Upper lobe of left lung (tissue), 6 donors: ENCODE data around the gene ABL1. TPM values are rescaled to one million over a fixed set of nuclear protein-coding genes. Genes with fewer than 3 reads are reported as not detected.

Source experiments
- ATAC-seq, 2 donors: fragments of 200-7000 bp; cut with Tn5 transposase; one replicate each; pipeline ENCODE4 v1.9.1; 2022; ENCODE audit warnings: mild to moderate bottlenecking in 2 of 2, moderate library complexity in 2 of 2; ENCODE audit not compliant: low FRiP score in 2 of 2
- DNase-seq, 2 donors: peaks; one replicate each; pipeline ENCODE4 v3.0.0-alpha.2; 2019 to 2020
- H3K27ac ChIP-seq, 4 donors: fragments of 200-600 bp; sonication (generic); one replicate each; pipeline ENCODE4 v1.5.1; 2016 to 2019
- H3K27me3 ChIP-seq, 4 donors: fragments of 200-600 bp; sonication (generic); one replicate each; pipeline ENCODE4 v1.5.1; 2017 to 2019
- H3K36me3 ChIP-seq, 4 donors: fragments of 200-600 bp; sonication (generic); one replicate each; pipeline ENCODE4 v1.5.1; 2016 to 2019
- H3K4me1 ChIP-seq, 4 donors: fragments of 200-600 bp; sonication (generic); one replicate each; pipeline ENCODE4 v1.5.1; 2018 to 2019
- H3K4me3 ChIP-seq, 4 donors: fragments of 200-600 bp; sonication (generic); one replicate each; pipeline ENCODE4 v1.5.1; 2017 to 2019; ENCODE audit warnings: mild to moderate bottlenecking in 2 of 4, moderate library complexity in 1 of 4
- H3K9me3 ChIP-seq, 4 donors: fragments of 200-600 bp; sonication (generic); one replicate each; pipeline ENCODE4 v1.5.1; 2018 to 2019
- EP300 ChIP-seq, 4 donors: sonication (generic); formaldehyde crosslinking; IDR thresholded peaks; one replicate each; pipeline ENCODE4 v1.5.1; 2017; ENCODE audit warnings: antibody characterized with exemption in 4 of 4, control low read depth in 2 of 4
- POLR2A ChIP-seq, 4 donors: fragments of 450-650 bp; IDR thresholded peaks; one replicate each; pipeline ENCODE4 v1.5.1; 2016 to 2017; ENCODE audit warnings: antibody characterized with exemption in 4 of 4, mild to moderate bottlenecking in 2 of 4
- POLR2AphosphoS5 ChIP-seq, 2 donors: sonication (generic); formaldehyde crosslinking; IDR thresholded peaks; one replicate each; pipeline ENCODE4 v1.5.1; 2017; ENCODE audit warnings: antibody characterized with exemption in 2 of 2
- WGBS, 2 donors: methylation state at CpG; one replicate each; pipeline ENCODE4 v1.1.5; 2017 to 2018; 5-methylcytosine and 5-hydroxymethylcytosine counted together
- total RNA-seq, 6 donors: library from RNA; depleted of rRNA in 4 of 6; stranded (reverse); fragments of >200 nt in 4 of 6; gene quantifications; one replicate each; pipeline versions ENCODE4 v1.1.0 to v1.2.1, GENCODE V29; 2016 to 2021
- TF ChIP-seq, protein P1 (sequence below), 6 experiments: fragments of 450-650 bp in 4 of 6; fragments of 200-600 bp in 2 of 6; sonication (generic) in 2 of 6; IDR thresholded peaks; one replicate each; pipeline ENCODE4 v1.5.1; 2016 to 2019; ENCODE audit warnings: antibody characterized with exemption in 6 of 6
- donor health status: DM: no; HTN: no; CAD: no; lungs with moderate emphysema.
- donor health status: DM: no; HTN: yes; CAD: no; lungs with severe emphysema.

The ABL1 gene
- total RNA-seq, 6 donors from 2014 or later = 39.8 to 56.5 (median 47.0) TPM

DNA sequence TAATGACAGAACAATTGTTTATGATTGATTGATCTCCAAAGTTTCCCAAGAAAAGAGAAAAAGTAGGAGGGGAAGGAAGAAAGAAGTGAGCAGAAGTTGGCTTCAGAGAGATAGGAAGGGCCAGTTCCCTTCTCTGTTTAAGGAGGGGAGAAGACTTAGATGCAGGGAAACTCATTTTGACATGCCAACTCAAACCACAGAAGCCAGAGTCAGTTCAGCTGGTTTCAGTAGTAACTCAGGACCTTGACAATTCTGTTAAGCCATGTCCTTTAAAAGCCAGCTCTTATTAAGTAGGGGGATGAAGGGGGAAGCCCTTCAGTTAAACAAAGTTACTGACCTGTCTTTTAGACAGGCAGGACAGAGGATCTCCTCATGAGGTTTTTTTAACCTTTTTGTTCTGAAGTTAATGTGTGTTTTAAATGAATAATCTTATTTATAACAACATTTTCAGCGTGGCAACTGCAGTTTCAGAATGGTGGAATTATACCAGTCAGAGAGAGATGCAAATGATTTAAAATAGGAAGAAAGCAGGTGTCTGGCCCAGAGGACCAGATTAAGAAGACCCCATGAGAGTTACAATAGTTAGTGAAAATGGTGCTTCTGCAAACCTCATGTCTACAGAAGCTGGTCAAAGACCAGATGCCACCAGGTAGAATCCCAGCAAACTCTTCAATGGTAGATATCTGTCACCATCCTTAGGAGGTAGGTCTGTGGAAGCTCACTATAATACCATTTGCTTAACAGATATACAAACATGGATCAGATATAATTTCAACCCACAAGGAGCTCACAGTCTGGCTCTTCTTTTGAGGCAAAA lies 29.3 kb upstream of the ABL1 start:
- Histone ChIP-seq H3K27ac (no peak overlapping the region), H3K4me3 (no peak overlapping the region), H3K27me3 (no peaks in the 10 kb centered on the region), H3K9me3 (no peaks in the 10 kb centered on the region), H3K36me3 (no peaks in the 10 kb centered on the region), H3K4me1 (no peaks in the 10 kb centered on the region)
- ATAC-seq = no peak
- WGBS, 2 donors = 85 to 89% methylated on average over 1 of the region's 1 CpG
- no peak for DNase-seq
- TF ChIP-seq EP300 (IDR thresholded peaks at IDR 0.05) = no peak
- TF ChIP-seq, protein P1, sequence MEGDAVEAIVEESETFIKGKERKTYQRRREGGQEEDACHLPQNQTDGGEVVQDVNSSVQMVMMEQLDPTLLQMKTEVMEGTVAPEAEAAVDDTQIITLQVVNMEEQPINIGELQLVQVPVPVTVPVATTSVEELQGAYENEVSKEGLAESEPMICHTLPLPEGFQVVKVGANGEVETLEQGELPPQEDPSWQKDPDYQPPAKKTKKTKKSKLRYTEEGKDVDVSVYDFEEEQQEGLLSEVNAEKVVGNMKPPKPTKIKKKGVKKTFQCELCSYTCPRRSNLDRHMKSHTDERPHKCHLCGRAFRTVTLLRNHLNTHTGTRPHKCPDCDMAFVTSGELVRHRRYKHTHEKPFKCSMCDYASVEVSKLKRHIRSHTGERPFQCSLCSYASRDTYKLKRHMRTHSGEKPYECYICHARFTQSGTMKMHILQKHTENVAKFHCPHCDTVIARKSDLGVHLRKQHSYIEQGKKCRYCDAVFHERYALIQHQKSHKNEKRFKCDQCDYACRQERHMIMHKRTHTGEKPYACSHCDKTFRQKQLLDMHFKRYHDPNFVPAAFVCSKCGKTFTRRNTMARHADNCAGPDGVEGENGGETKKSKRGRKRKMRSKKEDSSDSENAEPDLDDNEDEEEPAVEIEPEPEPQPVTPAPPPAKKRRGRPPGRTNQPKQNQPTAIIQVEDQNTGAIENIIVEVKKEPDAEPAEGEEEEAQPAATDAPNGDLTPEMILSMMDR (IDR thresholded peaks at IDR 0.05) = no peak
- no peak for TF ChIP-seq POLR2A (IDR thresholded peaks at IDR 0.05)
- TF ChIP-seq POLR2AphosphoS5 (IDR thresholded peaks at IDR 0.05) = no peak

DNA sequence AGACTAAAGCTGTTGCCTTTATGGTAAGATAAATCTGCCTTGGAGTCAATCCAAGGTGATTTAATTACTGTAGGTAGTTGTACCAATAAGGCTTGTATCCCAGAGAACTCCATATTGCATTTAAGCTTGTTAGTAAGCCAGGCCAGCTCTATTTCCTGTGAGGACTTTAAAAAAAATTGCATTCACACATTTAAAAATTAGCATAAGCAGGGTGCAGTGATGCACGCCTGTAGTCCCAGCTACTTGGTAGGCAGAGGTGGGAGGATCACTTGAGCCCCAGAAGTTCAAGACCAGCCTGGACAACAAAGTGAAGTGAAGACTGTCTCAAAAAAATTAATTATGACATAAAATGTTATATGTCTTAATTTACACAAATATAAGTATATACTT lies 28.7 kb upstream of the ABL1 start:
- Histone ChIP-seq H3K27ac (no peak overlapping the region), H3K4me1 (no peaks in the 10 kb centered on the region)
- WGBS, 2 donors = 86 to 90% methylated on average over 1 of the region's 1 CpG

DNA sequence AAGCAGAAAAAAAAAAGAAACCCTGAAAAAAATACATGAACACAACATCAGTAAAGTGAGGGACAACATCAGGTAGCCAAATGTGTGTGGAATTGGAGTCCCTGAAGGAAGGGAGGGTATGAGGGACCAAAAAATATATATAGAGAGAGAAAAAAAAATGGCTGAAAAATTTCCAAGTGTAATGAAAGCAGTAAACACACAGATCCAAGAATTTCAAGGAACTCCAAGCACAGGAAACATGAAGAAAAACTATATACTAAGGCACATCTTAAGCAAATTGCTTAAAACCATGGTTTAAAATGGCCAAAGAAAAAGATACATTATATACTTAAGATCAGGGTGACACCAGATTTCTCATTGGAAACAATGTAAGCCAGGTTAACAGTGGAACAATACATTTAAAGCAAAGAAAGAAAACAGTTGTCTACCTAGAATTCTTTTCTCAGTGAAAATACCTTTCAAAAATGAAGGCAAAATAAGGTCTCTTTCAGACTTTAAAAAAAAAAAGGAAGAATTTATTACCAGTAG lies 24.4 kb upstream of the ABL1 start:
- no peaks in the 10 kb centered on the region for H3K4me1 ChIP-seq
- H3K27me3 ChIP-seq = no peaks in the 10 kb centered on the region
- no peaks in the 10 kb centered on the region for H3K36me3 ChIP-seq
- DNase-seq (no peak), ATAC-seq (no peak)
- H3K9me3 ChIP-seq = no peaks in the 10 kb centered on the region
- no peak overlapping the region for H3K27ac ChIP-seq
- H3K4me3 ChIP-seq = no peak overlapping the region
- no peak for TF ChIP-seq POLR2AphosphoS5 (IDR thresholded peaks at IDR 0.05)
- no peak for TF ChIP-seq EP300 (IDR thresholded peaks at IDR 0.05)
- no peak for TF ChIP-seq POLR2A (IDR thresholded peaks at IDR 0.05)
- TF ChIP-seq, protein P1 (IDR thresholded peaks at IDR 0.05) = no peak

More for the DNA sequence above, 28.7 kb upstream of the ABL1 start:
- TF ChIP-seq, protein P1 (IDR thresholded peaks at IDR 0.05) = no peak
- no peak for TF ChIP-seq EP300 (IDR thresholded peaks at IDR 0.05)
- TF ChIP-seq POLR2A (IDR thresholded peaks at IDR 0.05) = no peak
- TF ChIP-seq POLR2AphosphoS5 (IDR thresholded peaks at IDR 0.05) = no peak
- Histone ChIP-seq H3K4me3 (no peak overlapping the region), H3K36me3 (no peaks in the 10 kb centered on the region), H3K9me3 (no peaks in the 10 kb centered on the region), H3K27me3 (no peaks in the 10 kb centered on the region)
- ATAC-seq = no peak
- DNase-seq = no peak

DNA sequence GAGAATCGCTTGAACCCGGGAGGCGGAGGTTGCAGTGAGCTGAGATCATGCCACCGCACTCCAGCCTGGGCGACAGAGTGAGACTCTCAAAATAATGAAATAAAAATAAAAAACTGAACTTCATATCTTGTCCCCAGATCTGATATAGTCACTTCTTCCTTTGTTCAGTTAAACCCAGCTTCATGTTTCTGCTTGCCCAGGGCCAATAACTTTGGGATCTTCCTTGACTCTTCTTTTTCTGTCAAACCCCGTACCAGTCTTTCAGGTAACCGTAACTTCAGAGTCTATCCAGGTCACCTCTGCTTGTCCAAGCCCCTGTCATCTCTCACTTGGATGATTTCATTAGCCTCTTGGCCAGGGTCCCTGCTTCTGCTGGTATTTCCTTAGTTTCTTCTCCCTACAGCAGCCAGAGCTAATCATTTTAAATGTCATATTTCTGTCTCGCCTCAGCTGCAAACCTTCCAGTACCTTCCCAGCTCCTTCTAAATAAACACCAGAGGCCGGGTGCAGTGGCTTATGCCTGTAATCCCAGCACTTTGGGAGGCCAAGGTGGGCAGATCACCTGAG lies 19.7 kb upstream of the ABL1 start:
- Histone ChIP-seq H3K4me1 (no peaks in the 10 kb centered on the region), H3K9me3 (peaks cover 0 to 4% (median 0%) of the 10 kb centered on the region in 4 donors), H3K4me3 (no peak overlapping the region), H3K27me3 (no peaks in the 10 kb centered on the region), H3K27ac (no peak overlapping the region), H3K36me3 (no peaks in the 10 kb centered on the region)
- WGBS, 2 donors = 82 to 87% methylated on average over 9 of the region's 9 CpGs
- DNase-seq = no peak
- no peak for ATAC-seq
- TF ChIP-seq EP300 (IDR thresholded peaks at IDR 0.05) = no peak
- no peak for TF ChIP-seq POLR2AphosphoS5 (IDR thresholded peaks at IDR 0.05)
- TF ChIP-seq, protein P1 (IDR thresholded peaks at IDR 0.05) = no peak
- TF ChIP-seq POLR2A (IDR thresholded peaks at IDR 0.05) = no peak
